K562 (cell line): ENCODE data around the gene BSPRY. TPM values are rescaled to one million over a fixed set of nuclear protein-coding genes. Genes with fewer than 3 reads are reported as not detected.

Source experiments
- BCL6 ChIP-seq: fragments of 250-450 bp; sonication (Bioruptor Pico); IDR thresholded peaks from 2 replicates; pipeline ENCODE4 v1.4.0; 2020
- C11orf30 ChIP-seq: fragments of 450-650 bp; IDR thresholded peaks from 2 replicates; pipeline ENCODE4 v1.6.1; 2016; ENCODE audit warnings: low read depth, mild to moderate bottlenecking
- CSDE1 ChIP-seq, 2 experiments: fragments of 450-650 bp; IDR thresholded peaks; 2 replicates each; pipeline ENCODE4 v1.6.1; 2016; ENCODE audit warnings: mild to moderate bottlenecking in 1 of 2
- DACH1 ChIP-seq: fragments of 450-650 bp; IDR thresholded peaks from 2 replicates; pipeline ENCODE4 v1.6.1; 2018; ENCODE audit not compliant: partially characterized antibody
- DPF2 ChIP-seq: fragments of 450-650 bp; IDR thresholded peaks from 2 replicates; pipeline ENCODE4 v1.6.1; 2016
- FOXA1 ChIP-seq: fragments of 450-650 bp; IDR thresholded peaks from 2 replicates; pipeline ENCODE4 v1.6.1; 2016; ENCODE audit warnings: mild to moderate bottlenecking, borderline replicate concordance
- FOXK2 ChIP-seq, 2 experiments: fragments of 450-650 bp; IDR thresholded peaks in 1 of 2; conservative IDR thresholded peaks in 1 of 2; 2 replicates each; pipeline ENCODE4 v1.6.1; 2016; ENCODE audit warnings: low read depth in 2 of 2, mild to moderate bottlenecking in 1 of 2
- HMG20B ChIP-seq: fragments of 250-450 bp; sonication (Bioruptor Pico); IDR thresholded peaks from 2 replicates; pipeline ENCODE4 v1.5.0; 2021; ENCODE audit warnings: mild to moderate bottlenecking
- JUN ChIP-seq, 2 experiments: sonication (generic) in 1 of 2; formaldehyde crosslinking in 1 of 2; IDR thresholded peaks; 2 replicates each; pipeline versions ENCODE4 v1.6.1 to v1.8.0; 2012 to 2022; ENCODE audit warnings: borderline replicate concordance in 2 of 2, mild to moderate bottlenecking in 2 of 2, improper control_type of control experiment in 1 of 2, low read depth in 1 of 2, low read length in 1 of 2, missing genetic modification reagents in 1 of 2
- MYBL2 ChIP-seq, 2 experiments: fragments of 450-650 bp in 1 of 2; sonication (generic) in 1 of 2; formaldehyde crosslinking in 1 of 2; IDR thresholded peaks; 2 replicates each; pipeline versions ENCODE4 v1.6.1 to v1.8.1; 2017 to 2022; ENCODE audit warnings: borderline replicate concordance in 1 of 2, inconsistent platforms in 1 of 2, low read depth in 1 of 2, mild to moderate bottlenecking in 1 of 2, missing genetic modification reagents in 1 of 2, moderate library complexity in 1 of 2
- NFXL1 ChIP-seq: fragments of 450-650 bp; formaldehyde crosslinking; IDR thresholded peaks from 2 replicates; pipeline ENCODE4 v1.4.0; 2021; ENCODE audit warnings: mild to moderate bottlenecking
- RFX1 ChIP-seq: fragments of 450-650 bp; IDR thresholded peaks from 2 replicates; pipeline ENCODE4 v1.6.1; 2016; ENCODE audit warnings: mild to moderate bottlenecking, moderate library complexity
- SP2 ChIP-seq: IDR thresholded peaks from 2 replicates; pipeline ENCODE4 v1.6.1; 2011; ENCODE audit warnings: mild to moderate bottlenecking, low read depth, low read length, moderate library complexity; ENCODE audit not compliant: poor library complexity, severe bottlenecking; ENCODE audit errors: extremely low read depth
- ZNF280B ChIP-seq: fragments of 250-450 bp; sonication (Bioruptor Pico); IDR thresholded peaks from 2 replicates; pipeline ENCODE4 v1.5.1; 2021; ENCODE audit warnings: mild to moderate bottlenecking
- ZNF311 ChIP-seq: fragments of 250-450 bp; sonication (Bioruptor Pico); IDR thresholded peaks from 2 replicates; pipeline ENCODE4 v1.4.0; 2020; ENCODE audit warnings: mild to moderate bottlenecking, moderate library complexity
- ZNF318 ChIP-seq, 2 experiments: fragments of 450-650 bp; IDR thresholded peaks; 2 replicates each; pipeline ENCODE4 v1.6.1; 2016; ENCODE audit warnings: mild to moderate bottlenecking in 2 of 2, borderline replicate concordance in 1 of 2, low read depth in 1 of 2, moderate library complexity in 1 of 2
- ZNF354B ChIP-seq: fragments of 250-450 bp; sonication (Bioruptor Pico); IDR thresholded peaks from 2 replicates; pipeline ENCODE4 v1.4.0; 2020
- ZNF785 ChIP-seq: fragments of 250-450 bp; sonication (Bioruptor Pico); IDR thresholded peaks from 2 replicates; pipeline ENCODE4 v1.4.0; 2020; ENCODE audit warnings: mild to moderate bottlenecking
- polyA plus RNA-seq, 8 experiments: library from polyadenylated mRNA; depleted of rRNA in 4 of 8; stranded (reverse) in 5 of 8; unstranded in 3 of 8; fragments of >200 nt; fragmentation: Nextera tagmentation in 2 of 8; fragmentation: Illumina TruSeq in 1 of 8; extraction: Ambion mirVana in 2 of 8; extraction: Trizol in 1 of 8; gene quantifications; 2 replicates each; pipeline versions ENCODE4 v1.2.1 to v1.2.3, GENCODE V29; 2011 to 2014; ENCODE audit warnings: inconsistent platforms in 1 of 8, missing spikeins in 1 of 8
- total RNA-seq, 7 experiments: library from RNA; depleted of rRNA in 6 of 7; stranded (reverse); fragments of >200 nt in 6 of 7; fragmentation: Illumina TruSeq in 2 of 7; extraction: Trizol in 2 of 7; gene quantifications; 2 replicates each; pipeline versions ENCODE4 v1.2.1 to v1.2.3, GENCODE V29; 2011 to 2021; ENCODE audit warnings: low replicate concordance in 1 of 7

Gene BSPRY
- total and polyA plus RNA-seq, 9 of the 15 experiments (the other 6 are each of a cell fraction or from before 2014, with no cell fraction given), result 0.07 to 0.67 (median 0.18) TPM

GRCh38 chr9:113368982-113369854 is 19.9 kb downstream of the BSPRY start (continued):
- peak; percentile 72 for TF ChIP-seq C11orf30
- TF ChIP-seq DPF2, result peak; percentile 95
- TF ChIP-seq JUN (IDR thresholded peaks at IDR 0.05; ENCODE audit: borderline replicate concordance, low read depth, low read length), result peak; percentile 45
- no peak for TF ChIP-seq JUN (CRISPR knock-in tag; IDR thresholded peaks at IDR 0.05; ENCODE audit: borderline replicate concordance)
- no peak for TF ChIP-seq FOXA1
- TF ChIP-seq HMG20B (CRISPR knock-in tag), result no peak
- TF ChIP-seq MYBL2 (IDR thresholded peaks at IDR 0.05; ENCODE audit: low read depth), result no peak
- no peak for TF ChIP-seq MYBL2 (CRISPR knock-in tag; IDR thresholded peaks at IDR 0.05; ENCODE audit: borderline replicate concordance)
- TF ChIP-seq BCL6 (CRISPR knock-in tag), result peak; percentile 87; the same call in 1 of the 2 replicates
- peak; percentile 76 for TF ChIP-seq RFX1
- TF ChIP-seq ZNF280B (CRISPR knock-in tag), result no peak
- TF ChIP-seq NFXL1 (CRISPR knock-in tag), result no peak
- TF ChIP-seq ZNF318 (IDR thresholded peaks at IDR 0.05; ENCODE audit: borderline replicate concordance in 1 of 2, low read depth in 1 of 2), result no peak
- no peak for TF ChIP-seq ZNF785 (CRISPR knock-in tag)
- no peak for TF ChIP-seq SP2
- peak; percentile 51 for TF ChIP-seq DACH1
- peak; percentile 86 to 89 for TF ChIP-seq FOXK2 (conservative IDR thresholded peaks at IDR 0.05 in 1 of 2, IDR thresholded peaks at IDR 0.05 in 1 of 2; ENCODE audit: low read depth in 2 of 2)
- TF ChIP-seq CSDE1 (IDR thresholded peaks at IDR 0.05), result no peak
- TF ChIP-seq ZNF311, result no peak
- no peak for TF ChIP-seq ZNF354B (CRISPR knock-in tag)
